Tibial artery (tissue), 4 donors: Measurements from ENCODE around the gene TXNDC16.
"Not testable (repeated sequence)": the region's sequence is repeated elsewhere in the genome, so short reads cannot be mapped to it uniquely, and the experiment has no call there.

ENCODE experiments used
- DNase-seq, 2 donors: peaks; one replicate each; pipeline ENCODE4 v3.0.0-alpha.2; 2019
- H3K27ac ChIP-seq, 2 donors: fragments of 200-600 bp; sonication (generic) in 1 of 2; 1 replicate in 1 of 2; 2 replicates in 1 of 2; pipeline ENCODE4 v1.5.1; 2018 to 2019; ENCODE audit warnings: mild to moderate bottlenecking in 1 of 2
- H3K27me3 ChIP-seq, 2 donors: fragments of 200-600 bp; sonication (generic) in 1 of 2; one replicate each; pipeline versions ENCODE4 v1.5.1 to v1.6.0; 2016 to 2019
- H3K36me3 ChIP-seq, 3 donors: fragments of 200-600 bp; sonication (generic) in 2 of 3; one replicate each; pipeline ENCODE4 v1.5.1; 2016 to 2019; ENCODE audit warnings: mild to moderate bottlenecking in 2 of 3
- H3K4me1 ChIP-seq, 4 donors: fragments of 200-600 bp; sonication (generic) in 2 of 4; 1 replicate in 3 of 4; 2 replicates in 1 of 4; pipeline ENCODE4 v1.5.1; 2016 to 2019
- H3K4me3 ChIP-seq, 2 donors: fragments of 200-600 bp; sonication (generic) in 1 of 2; 1 replicate in 1 of 2; 2 replicates in 1 of 2; pipeline ENCODE4 v1.5.1; 2018 to 2019; ENCODE audit warnings: mild to moderate bottlenecking in 2 of 2
- H3K9me3 ChIP-seq, 3 donors: fragments of 200-600 bp; sonication (generic) in 1 of 3; one replicate each; pipeline ENCODE4 v1.5.1; 2016 to 2019
- intact Hi-C: fragments of 100-400 bp; cut with DNase I; formaldehyde crosslinking; loops from one replicate; pipeline ENCODE4 v1.15.0; 2023; ENCODE audit warnings: low total_unique reads
- TF ChIP-seq, protein P1 (sequence below), 2 experiments: fragments of 200-600 bp in 1 of 2; fragments of 450-650 bp in 1 of 2; IDR thresholded peaks; one replicate each; pipeline ENCODE4 v1.5.1; 2017 to 2019; ENCODE audit warnings: antibody characterized with exemption in 2 of 2, mild to moderate bottlenecking in 1 of 2, moderate library complexity in 1 of 2

TXNDC16 gene

DNA sequence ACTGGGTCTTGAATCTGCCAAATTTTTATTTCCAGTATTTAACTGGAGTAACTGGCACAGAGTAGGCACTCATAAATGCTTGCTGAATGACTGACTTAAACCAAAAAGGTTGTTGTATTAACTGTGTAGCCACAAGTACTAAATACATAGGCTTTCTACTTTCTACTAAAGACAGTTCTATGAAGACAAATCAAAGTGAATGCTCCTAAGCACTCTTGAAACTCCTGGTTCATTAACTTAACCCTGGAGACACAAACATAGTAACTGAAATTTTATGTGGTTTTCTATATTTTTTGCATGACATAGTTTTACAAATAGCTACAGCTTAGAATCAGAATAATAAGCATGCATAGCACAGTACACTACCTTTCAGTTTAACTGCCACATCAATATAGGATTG, 70.4 kb downstream of the TXNDC16 start:
- intact Hi-C loops: no loop called here
- H3K9me3 ChIP-seq: peaks cover 0 to 7% (median 3%) of the 10 kb centered on the region in 3 donors
- H3K4me3 ChIP-seq: no peak overlapping the region
- H3K36me3 ChIP-seq: peaks cover 3 to 26% (median 17%) of the 10 kb centered on the region in 3 donors
- no peak for DNase-seq
- no peak overlapping the region for H3K27ac ChIP-seq
- TF ChIP-seq, protein P1, sequence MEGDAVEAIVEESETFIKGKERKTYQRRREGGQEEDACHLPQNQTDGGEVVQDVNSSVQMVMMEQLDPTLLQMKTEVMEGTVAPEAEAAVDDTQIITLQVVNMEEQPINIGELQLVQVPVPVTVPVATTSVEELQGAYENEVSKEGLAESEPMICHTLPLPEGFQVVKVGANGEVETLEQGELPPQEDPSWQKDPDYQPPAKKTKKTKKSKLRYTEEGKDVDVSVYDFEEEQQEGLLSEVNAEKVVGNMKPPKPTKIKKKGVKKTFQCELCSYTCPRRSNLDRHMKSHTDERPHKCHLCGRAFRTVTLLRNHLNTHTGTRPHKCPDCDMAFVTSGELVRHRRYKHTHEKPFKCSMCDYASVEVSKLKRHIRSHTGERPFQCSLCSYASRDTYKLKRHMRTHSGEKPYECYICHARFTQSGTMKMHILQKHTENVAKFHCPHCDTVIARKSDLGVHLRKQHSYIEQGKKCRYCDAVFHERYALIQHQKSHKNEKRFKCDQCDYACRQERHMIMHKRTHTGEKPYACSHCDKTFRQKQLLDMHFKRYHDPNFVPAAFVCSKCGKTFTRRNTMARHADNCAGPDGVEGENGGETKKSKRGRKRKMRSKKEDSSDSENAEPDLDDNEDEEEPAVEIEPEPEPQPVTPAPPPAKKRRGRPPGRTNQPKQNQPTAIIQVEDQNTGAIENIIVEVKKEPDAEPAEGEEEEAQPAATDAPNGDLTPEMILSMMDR (IDR thresholded peaks at IDR 0.05): no peak
- no peaks in the 10 kb centered on the region for H3K4me1 ChIP-seq
- no peaks in the 10 kb centered on the region for H3K27me3 ChIP-seq

DNA sequence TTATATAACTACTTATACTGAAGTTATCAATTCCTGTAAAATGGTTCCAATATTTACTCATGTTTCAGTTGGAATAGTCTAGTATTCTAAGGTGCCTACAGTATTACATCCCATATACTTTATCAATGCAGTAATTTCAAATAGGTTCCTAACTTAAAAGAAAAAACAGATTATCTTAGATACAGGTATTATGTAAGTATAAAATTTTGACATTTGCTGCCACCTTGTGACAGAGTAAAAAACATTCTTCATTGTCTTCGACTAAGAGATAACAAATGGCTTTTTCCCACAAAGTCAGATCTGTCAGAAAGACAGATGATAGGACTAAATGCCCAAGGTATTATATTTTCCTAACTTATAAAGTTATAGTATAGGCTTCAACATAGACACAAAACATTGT, 78.7 kb downstream of the TXNDC16 start:
- no peak overlapping the region for H3K27ac ChIP-seq
- DNase-seq: no peak
- H3K4me1 ChIP-seq: no peaks in the 10 kb centered on the region
- H3K4me3 ChIP-seq: no peak overlapping the region
- H3K36me3 ChIP-seq: peaks cover 18 to 31% (median 20%) of the 10 kb centered on the region in 3 donors
- TF ChIP-seq, protein P1 (IDR thresholded peaks at IDR 0.05): peak; percentile 23 to 56
- intact Hi-C loops: no loop called here
- H3K27me3 ChIP-seq: no peaks in the 10 kb centered on the region
- H3K9me3 ChIP-seq: peaks cover 0 to 8% (median 5%) of the 10 kb centered on the region in 3 donors

DNA sequence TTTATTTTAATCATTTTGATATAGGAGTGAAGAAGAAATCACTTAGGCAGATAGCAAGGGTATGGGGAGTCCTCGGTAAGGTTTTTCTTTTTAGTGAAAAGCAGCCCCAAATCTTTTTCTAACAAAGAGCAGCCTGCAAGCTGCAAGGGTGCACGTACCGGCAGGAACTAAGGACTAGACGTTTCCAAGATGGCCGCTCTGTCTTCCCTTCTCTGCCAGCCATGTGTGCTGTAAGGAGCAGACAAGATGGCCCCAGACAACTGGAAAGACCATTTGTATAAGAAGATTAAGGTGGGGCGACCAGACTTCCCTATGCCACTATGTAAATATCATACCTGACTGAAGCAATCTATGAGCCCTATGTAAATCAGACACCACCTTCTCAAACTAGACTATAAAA, 79.6 kb downstream of the TXNDC16 start:
- TF ChIP-seq, protein P1 (IDR thresholded peaks at IDR 0.05): no peak
- intact Hi-C loops: no loop called here
- no peaks in the 10 kb centered on the region for H3K27me3 ChIP-seq

DNA sequence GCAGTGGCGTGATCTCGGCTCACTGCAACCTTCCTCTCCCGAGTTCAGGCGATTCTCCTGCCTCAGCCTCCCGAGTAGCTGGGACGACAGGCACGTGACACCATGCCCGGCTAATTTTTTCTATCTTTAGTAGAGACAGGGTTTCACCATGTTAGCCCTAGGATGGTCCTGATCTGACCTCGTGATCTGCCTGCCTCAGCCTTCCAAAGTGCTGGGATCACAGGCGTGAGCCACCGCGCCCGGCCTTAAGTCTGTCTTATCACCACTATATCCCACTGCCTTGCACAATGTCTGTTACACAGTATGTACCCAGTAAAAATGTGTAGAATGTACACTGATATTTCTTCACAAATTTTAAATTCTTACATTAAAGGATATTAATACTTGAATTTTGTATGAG, 80.1 kb downstream of the TXNDC16 start:
- not testable (repeated sequence) for H3K9me3 ChIP-seq

More for the DNA sequence above, 79.6 kb downstream of the TXNDC16 start:
- DNase-seq: no peak
- Histone ChIP-seq H3K9me3 (peaks cover 0 to 8% (median 5%) of the 10 kb centered on the region in 3 donors), H3K4me3 (no peak overlapping the region), H3K27ac (no peak overlapping the region), H3K4me1 (no peaks in the 10 kb centered on the region), H3K36me3 (peaks cover 18 to 34% (median 20%) of the 10 kb centered on the region in 3 donors)

DNA sequence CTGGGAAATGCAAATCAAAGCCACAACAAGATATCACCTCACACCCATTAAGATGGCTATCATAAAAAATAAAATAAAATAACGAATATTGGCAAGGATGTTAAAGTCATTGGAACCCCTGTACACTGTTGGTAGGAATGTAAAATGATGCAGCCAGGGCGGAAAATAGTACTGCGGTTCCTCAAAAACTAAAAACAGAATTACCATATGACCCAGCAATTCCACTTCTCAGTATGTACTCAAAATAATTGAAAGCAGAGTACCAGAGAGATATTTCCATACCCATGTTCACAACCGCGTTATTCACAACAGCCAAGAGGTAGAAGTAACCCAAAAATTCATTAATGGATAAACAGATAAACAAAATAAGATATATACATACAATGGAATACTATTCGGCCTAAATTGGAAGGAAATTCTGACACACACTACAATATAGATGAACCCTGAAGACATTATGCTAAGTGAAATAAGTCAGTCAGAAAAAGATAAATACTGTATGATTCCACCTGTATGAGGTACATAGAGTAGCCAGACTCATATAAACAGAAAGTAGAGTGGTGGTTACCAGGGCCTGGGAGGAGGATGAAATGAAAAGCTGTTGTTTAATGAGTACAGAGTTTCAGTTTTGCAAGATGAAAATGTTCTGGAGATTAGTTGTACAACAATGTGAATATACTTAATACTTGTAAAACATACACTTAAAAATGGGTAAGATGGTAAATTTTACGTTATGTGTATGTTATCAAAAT, 84.6 kb downstream of the TXNDC16 start:
- no peaks in the 10 kb centered on the region for H3K9me3 ChIP-seq
- TF ChIP-seq, protein P1 (IDR thresholded peaks at IDR 0.05): no peak
- H3K4me1 ChIP-seq: no peaks in the 10 kb centered on the region
- H3K4me3 ChIP-seq: no peak overlapping the region
- no peaks in the 10 kb centered on the region for H3K27me3 ChIP-seq
- peaks cover 3 to 14% (median 6%) of the 10 kb centered on the region in 3 donors for H3K36me3 ChIP-seq
- H3K27ac ChIP-seq: no peak overlapping the region
- intact Hi-C loops: no loop called here
- DNase-seq: no peak

More for the DNA sequence above, 80.1 kb downstream of the TXNDC16 start:
- H3K27ac ChIP-seq, H3K27me3 ChIP-seq, DNase-seq, H3K4me1 ChIP-seq, intact Hi-C loops, H3K4me3 ChIP-seq: not testable (repeated sequence)
- H3K36me3 ChIP-seq: peaks cover 15 to 34% (median 20%) of the 10 kb centered on the region in 3 donors

DNA sequence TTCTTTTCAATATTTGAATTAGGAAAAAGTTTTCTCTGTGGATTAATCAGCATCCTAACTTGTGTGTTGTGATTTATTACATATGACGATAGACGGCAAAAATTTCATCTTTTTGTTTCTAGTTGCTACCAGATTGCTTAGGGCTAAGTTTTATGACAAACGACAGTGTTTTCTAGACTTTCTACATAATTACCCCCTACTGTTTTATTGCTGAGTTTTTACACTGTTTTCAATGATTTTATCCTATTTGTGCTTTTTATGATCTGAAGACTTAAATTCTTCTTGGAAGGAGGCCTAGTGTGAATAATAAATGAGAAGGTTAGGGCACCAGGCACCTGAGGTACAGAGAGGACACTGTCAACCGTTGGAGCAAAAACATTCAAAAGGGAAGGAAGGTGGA, 88.1 kb downstream of the TXNDC16 start:
- no peak for DNase-seq
- Histone ChIP-seq H3K4me1 (peaks cover 0 to 4% (median 0%) of the 10 kb centered on the region in 4 donors), H3K4me3 (no peak overlapping the region), H3K36me3 (peaks cover 12 to 20% (median 14%) of the 10 kb centered on the region in 3 donors), H3K27me3 (no peaks in the 10 kb centered on the region), H3K27ac (no peak overlapping the region), H3K9me3 (no peaks in the 10 kb centered on the region)
- intact Hi-C loops: no loop called here
- TF ChIP-seq, protein P1 (IDR thresholded peaks at IDR 0.05): no peak
